Tibial nerve (tissue), 4 donors: ENCODE results near the gene SESN2.

Source experiments
- EP300 ChIP-seq, 2 donors: sonication (generic); formaldehyde crosslinking; IDR thresholded peaks; one replicate each; pipeline ENCODE4 v1.6.1; 2017; ENCODE audit warnings: antibody characterized with exemption in 2 of 2, mild to moderate bottlenecking in 1 of 2
- TF ChIP-seq, protein P1 (sequence below), 5 experiments: fragments of 200-600 bp in 3 of 5; fragments of 450-650 bp in 2 of 5; sonication (generic) in 3 of 5; IDR thresholded peaks; one replicate each; pipeline ENCODE4 v1.5.1; 2016 to 2019; ENCODE audit warnings: antibody characterized with exemption in 5 of 5, mild to moderate bottlenecking in 3 of 5, moderate library complexity in 2 of 5

DNA sequence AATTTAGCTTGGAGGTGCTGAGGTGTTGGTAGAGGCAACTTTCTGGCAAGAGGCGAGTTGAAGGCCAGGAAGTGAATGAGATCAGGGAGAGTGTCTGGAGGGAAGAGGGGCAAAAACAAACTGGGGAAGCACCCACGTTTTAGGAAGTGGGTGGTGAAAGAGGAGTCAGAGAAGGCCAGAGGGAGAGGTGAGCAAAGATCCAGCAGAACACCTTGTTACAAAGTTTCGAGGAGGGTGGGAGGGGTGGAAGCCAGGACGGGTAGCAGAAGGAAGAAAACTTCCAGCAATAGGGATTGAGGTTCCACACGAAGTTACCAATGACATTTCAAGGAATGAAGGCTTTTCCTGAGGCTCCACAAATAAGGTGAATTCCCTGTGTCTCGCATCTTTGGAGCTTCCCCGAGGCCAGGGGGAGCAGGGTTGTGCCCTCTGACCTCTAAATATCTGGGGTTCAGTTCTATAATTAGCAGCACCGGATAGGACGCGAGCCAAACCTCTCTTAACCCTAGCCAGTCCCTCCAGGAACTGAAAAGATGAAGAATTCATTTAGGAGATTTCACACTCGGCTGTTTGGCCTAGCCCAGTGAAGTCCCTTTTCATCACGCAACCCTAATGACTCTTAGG, 578 bp upstream of the SESN2 start:
- TF ChIP-seq, protein P1, sequence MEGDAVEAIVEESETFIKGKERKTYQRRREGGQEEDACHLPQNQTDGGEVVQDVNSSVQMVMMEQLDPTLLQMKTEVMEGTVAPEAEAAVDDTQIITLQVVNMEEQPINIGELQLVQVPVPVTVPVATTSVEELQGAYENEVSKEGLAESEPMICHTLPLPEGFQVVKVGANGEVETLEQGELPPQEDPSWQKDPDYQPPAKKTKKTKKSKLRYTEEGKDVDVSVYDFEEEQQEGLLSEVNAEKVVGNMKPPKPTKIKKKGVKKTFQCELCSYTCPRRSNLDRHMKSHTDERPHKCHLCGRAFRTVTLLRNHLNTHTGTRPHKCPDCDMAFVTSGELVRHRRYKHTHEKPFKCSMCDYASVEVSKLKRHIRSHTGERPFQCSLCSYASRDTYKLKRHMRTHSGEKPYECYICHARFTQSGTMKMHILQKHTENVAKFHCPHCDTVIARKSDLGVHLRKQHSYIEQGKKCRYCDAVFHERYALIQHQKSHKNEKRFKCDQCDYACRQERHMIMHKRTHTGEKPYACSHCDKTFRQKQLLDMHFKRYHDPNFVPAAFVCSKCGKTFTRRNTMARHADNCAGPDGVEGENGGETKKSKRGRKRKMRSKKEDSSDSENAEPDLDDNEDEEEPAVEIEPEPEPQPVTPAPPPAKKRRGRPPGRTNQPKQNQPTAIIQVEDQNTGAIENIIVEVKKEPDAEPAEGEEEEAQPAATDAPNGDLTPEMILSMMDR (IDR thresholded peaks at IDR 0.05): no peak
- no peak for TF ChIP-seq EP300 (IDR thresholded peaks at IDR 0.05)
